CD4-positive, alpha-beta memory T cell (primary cell): Measurements from ENCODE around the gene RBM22. TPM values are rescaled to one million over a fixed set of nuclear protein-coding genes. Genes with fewer than 3 reads are reported as not detected.

Source experiments
- CTCF ChIA-PET: fragments of 350-600 bp; sonication (Branson Sonifier 250); formaldehyde crosslinking; loops from one replicate; lab custom pipeline; 2021; ENCODE audit warnings: inconsistent platforms; ENCODE audit not compliant: partially characterized antibody; lab: Charles Lee
- POLR2A ChIA-PET: fragments of 350-600 bp; sonication (Branson Sonifier 250); formaldehyde crosslinking; loops from one replicate; lab custom pipeline; 2021; ENCODE audit not compliant: partially characterized antibody; lab: Charles Lee
- DNase-seq, 5 donors: peaks; one replicate each; pipeline versions ENCODE4 v3.0.0 to v3.0.0-alpha.2; 2020 to 2022; ENCODE audit warnings: mixed read lengths in 1 of 5
- H3K27ac ChIP-seq: one replicate; pipeline ENCODE4 v1.7.0; 2013; ENCODE audit warnings: low read depth, low read length
- H3K27me3 ChIP-seq: 2 replicates; pipeline ENCODE4 v1.7.0; 2013; ENCODE audit warnings: mild to moderate bottlenecking, low read length, moderate library complexity; ENCODE audit not compliant: insufficient read depth
- H3K36me3 ChIP-seq: 2 replicates; pipeline ENCODE4 v1.7.0; 2013; ENCODE audit warnings: mild to moderate bottlenecking, low read length, moderate library complexity; ENCODE audit not compliant: insufficient read depth
- H3K4me1 ChIP-seq: 2 replicates; pipeline ENCODE4 v1.7.0; 2013; ENCODE audit warnings: mild to moderate bottlenecking, low read length, moderate library complexity; ENCODE audit not compliant: insufficient read depth
- H3K4me3 ChIP-seq, 2 donors: one replicate each; pipeline ENCODE4 v1.7.0; 2013; ENCODE audit warnings: low read length in 2 of 2, mild to moderate bottlenecking in 1 of 2
- H3K9me3 ChIP-seq, 2 donors: one replicate each; pipeline ENCODE4 v1.7.0; 2013; ENCODE audit warnings: low read length in 2 of 2, control low read depth in 1 of 2; ENCODE audit not compliant: control insufficient read depth in 1 of 2
- H3K27ac Mint-ChIP-seq, 7 donors: one replicate each; pipeline ENCODE4 v1.8.0; 2020 to 2021; ENCODE audit warnings: mixed read lengths in 7 of 7, mild to moderate bottlenecking in 6 of 7, inconsistent platforms in 3 of 7, moderate library complexity in 3 of 7
- H3K27me3 Mint-ChIP-seq, 2 donors: one replicate each; pipeline ENCODE4 v1.8.0; 2020 to 2021; ENCODE audit warnings: mixed read lengths in 2 of 2
- H3K36me3 Mint-ChIP-seq, 2 donors: one replicate each; pipeline ENCODE4 v1.8.0; 2020 to 2021; ENCODE audit warnings: mixed read lengths in 2 of 2, inconsistent platforms in 1 of 2, mild to moderate bottlenecking in 1 of 2
- H3K4me1 Mint-ChIP-seq, 4 donors: one replicate each; pipeline ENCODE4 v1.8.0; 2020 to 2021; ENCODE audit warnings: mixed read lengths in 4 of 4, mild to moderate bottlenecking in 1 of 4
- H3K4me3 Mint-ChIP-seq, 8 donors: one replicate each; pipeline ENCODE4 v1.8.0; 2020 to 2021; ENCODE audit warnings: mixed read lengths in 8 of 8, mild to moderate bottlenecking in 7 of 8, moderate library complexity in 6 of 8, inconsistent platforms in 3 of 8
- H3K9me3 Mint-ChIP-seq, 8 donors: one replicate each; pipeline ENCODE4 v1.8.0; 2020 to 2021; ENCODE audit warnings: mixed read lengths in 8 of 8, mild to moderate bottlenecking in 5 of 8, inconsistent platforms in 3 of 8, moderate library complexity in 1 of 8
- intact Hi-C: fragments of 100-400 bp; cut with micrococcal nuclease; formaldehyde crosslinking; loops from one replicate; pipeline ENCODE4 v1.15.1; 2023
- polyA plus RNA-seq, 2 donors: library from polyadenylated mRNA; unstranded; fragments of 300-500 nt; fragmentation: Illumina TruSeq; gene quantifications; one replicate each; pipeline ENCODE4 v1.2.3, GENCODE V29; 2021
- total RNA-seq, 2 experiments: library from RNA; stranded (reverse); gene quantifications; one replicate each; pipeline ENCODE4 v1.2.3, GENCODE V29; 2021

Gene RBM22
- total and polyA plus RNA-seq, 4 experiments from 2014 or later, result 52.4 to 91.2 (median 80.2) TPM

DNA sequence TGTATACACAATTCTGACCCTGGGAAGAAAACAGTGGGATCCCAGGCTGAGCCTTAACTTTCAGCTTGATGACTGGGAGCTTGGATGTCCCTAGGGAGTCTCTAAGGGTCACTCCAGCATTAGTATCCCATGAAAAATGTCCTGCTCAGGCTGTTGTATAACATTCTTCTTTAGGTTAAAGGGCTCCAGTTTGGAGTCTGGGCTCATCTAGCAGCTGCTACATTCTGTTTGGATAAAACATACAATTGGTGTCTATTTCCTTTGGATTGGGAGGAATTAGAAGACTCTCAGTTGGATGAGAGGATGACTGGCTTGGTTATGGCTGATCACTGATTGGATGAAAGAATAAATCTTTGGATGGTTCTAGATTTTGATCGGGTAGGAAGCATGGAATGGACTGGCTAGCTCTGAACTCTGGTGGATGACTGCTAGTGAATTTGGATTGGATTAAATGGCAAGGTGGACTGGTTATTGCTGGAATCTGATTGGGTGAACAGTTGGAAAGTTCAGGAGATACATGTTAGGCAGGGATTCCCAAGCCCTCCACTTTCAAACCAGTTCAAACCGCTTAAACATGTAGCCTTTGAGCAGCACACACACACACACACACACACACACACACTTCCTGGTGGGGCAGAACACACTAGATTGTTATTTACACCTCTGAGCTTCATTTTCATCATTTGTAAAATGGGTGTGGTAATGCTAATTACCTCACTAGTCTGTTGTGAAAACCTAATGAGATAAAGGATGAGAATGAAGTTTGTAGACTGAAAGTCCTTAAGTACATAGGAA, 46.9 kb downstream of the RBM22 start:
- Histone ChIP-seq H3K27me3 (no peaks in the 10 kb centered on the region), H3K36me3 (no peaks in the 10 kb centered on the region), H3K4me1 (peaks cover 12% of the 10 kb centered on the region), H3K27ac (no peak overlapping the region), H3K4me3 (no peak overlapping the region), H3K9me3 (no peaks in the 10 kb centered on the region)
- H3K27ac Mint-ChIP-seq, result no peak overlapping the region
- no peaks in the 10 kb centered on the region for H3K36me3 Mint-ChIP-seq
- H3K9me3 Mint-ChIP-seq, result peaks cover 0 to 2% (median 0%) of the 10 kb centered on the region in 8 donors
- H3K4me3 Mint-ChIP-seq, result peak overlapping the region in 1 of 8 donors; percentile 7
- DNase-seq, result no peak
- peaks cover 3 to 12% (median 9%) of the 10 kb centered on the region in 4 donors for H3K4me1 Mint-ChIP-seq
- POLR2A ChIA-PET, result no interaction called here
- CTCF ChIA-PET, result interaction anchor here (1.6 to 4.9 kb wide), 3 partner anchors 10 to 93 kb away, joined by 5 to 34 read pairs (median 5); no protein-coding TSS in a partner anchor
- intact Hi-C loops, result no loop called here
- H3K27me3 Mint-ChIP-seq, result no peaks in the 10 kb centered on the region

- CTCF ChIA-PET, result interaction anchor here (1.6 to 2.2 kb wide), 2 partner anchors 11 to 47 kb away, joined by 5 read pairs; no protein-coding TSS in a partner anchor
- peaks cover 0 to 2% (median 0%) of the 10 kb centered on the region in 8 donors for H3K9me3 Mint-ChIP-seq
- H3K4me3 Mint-ChIP-seq, result no peak overlapping the region
- H3K27me3 ChIP-seq, result no peaks in the 10 kb centered on the region
- H3K36me3 ChIP-seq, result no peaks in the 10 kb centered on the region
- no peaks in the 10 kb centered on the region for H3K27me3 Mint-ChIP-seq
- H3K36me3 Mint-ChIP-seq, result no peaks in the 10 kb centered on the region
- peaks cover 3 to 12% (median 9%) of the 10 kb centered on the region in 4 donors for H3K4me1 Mint-ChIP-seq
- intact Hi-C loops, result no loop called here
- no peak overlapping the region for H3K4me3 ChIP-seq
- H3K4me1 ChIP-seq, result peaks cover 12% of the 10 kb centered on the region
- H3K27ac Mint-ChIP-seq, result peak overlapping the region in 2 of 7 donors; percentile 35 to 36
- POLR2A ChIA-PET, result no interaction called here
- no peak overlapping the region for H3K27ac ChIP-seq
- no peaks in the 10 kb centered on the region for H3K9me3 ChIP-seq
- DNase-seq, result no peak
These were observed 47.6 kb downstream of the RBM22 start for GRCh38 chr5:150653145-150653761.

DNA sequence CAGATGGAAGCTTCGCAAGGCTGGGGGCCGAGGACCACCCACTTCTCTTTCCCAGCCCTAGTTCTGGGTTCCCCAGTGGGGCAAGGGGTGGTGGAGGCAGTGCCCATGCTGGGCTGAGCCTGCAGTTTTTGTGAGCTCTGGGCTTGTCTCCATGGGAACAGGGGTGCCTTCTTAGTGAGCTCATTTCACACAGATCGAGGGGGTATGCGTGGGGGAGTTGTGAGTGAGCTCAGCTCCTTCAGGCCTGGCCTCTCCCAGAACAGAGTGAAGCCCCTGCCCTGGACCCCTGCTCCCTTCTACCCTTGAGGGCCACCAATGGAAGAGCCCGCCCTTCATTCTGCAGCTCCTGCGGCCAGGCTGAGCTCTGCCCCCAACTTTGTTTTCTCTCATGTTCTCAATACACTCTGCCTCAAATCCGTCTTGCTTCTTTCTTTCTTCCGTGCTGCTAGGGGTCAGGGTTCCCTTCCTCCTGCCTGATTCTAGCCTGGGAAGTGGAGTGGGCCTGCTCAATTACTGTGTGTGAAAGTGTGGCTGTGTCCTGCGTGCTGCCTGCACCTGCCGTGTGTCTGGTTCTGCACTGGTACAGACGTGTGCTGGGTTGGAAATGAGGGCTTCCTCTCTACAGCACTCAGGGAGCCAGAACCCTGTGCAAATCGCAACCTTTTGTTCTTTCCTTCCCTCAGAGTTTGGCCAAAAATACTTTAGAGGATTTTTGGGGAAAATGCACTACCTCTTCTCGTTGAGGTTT, 48.8 kb downstream of the RBM22 start:
- CTCF ChIA-PET, result interaction anchor here (2.2 kb wide), 1 partner anchor 48 kb away, joined by 5 read pairs; no protein-coding TSS in a partner anchor

DNA sequence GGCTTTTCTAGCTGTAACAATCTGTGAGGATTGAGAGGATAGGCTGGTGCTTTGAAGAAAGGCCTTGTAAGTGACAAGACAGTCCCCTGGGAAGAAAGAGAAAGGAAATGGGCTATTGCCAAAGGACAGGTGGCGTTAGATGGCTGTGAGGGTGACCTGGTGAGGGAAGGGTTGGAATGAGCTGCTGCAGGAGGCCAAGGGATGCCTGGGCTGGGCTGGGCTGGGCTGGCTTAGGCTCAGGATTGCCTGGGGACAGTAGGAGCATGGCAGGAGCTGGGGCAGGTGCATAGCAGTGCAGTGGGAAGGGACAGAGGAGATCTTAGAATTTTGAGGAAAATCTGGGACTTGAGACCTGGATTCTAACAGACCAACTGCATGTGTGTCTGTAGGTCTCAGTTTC, 49.5 kb downstream of the RBM22 start:
- peak overlapping the region in 2 of 7 donors; percentile 7 to 35 for H3K27ac Mint-ChIP-seq
- CTCF ChIA-PET, result no interaction called here
- H3K4me3 ChIP-seq, result no peak overlapping the region
- intact Hi-C loops, result no loop called here
- H3K27ac ChIP-seq, result no peak overlapping the region
- H3K36me3 ChIP-seq, result no peaks in the 10 kb centered on the region
- H3K4me3 Mint-ChIP-seq, result no peak overlapping the region
- H3K4me1 Mint-ChIP-seq, result peaks cover 0 to 5% (median 3%) of the 10 kb centered on the region in 4 donors
- no peaks in the 10 kb centered on the region for H3K9me3 Mint-ChIP-seq
- no peaks in the 10 kb centered on the region for H3K36me3 Mint-ChIP-seq
- H3K27me3 Mint-ChIP-seq, result no peaks in the 10 kb centered on the region
- no peaks in the 10 kb centered on the region for H3K9me3 ChIP-seq
- peaks cover 7% of the 10 kb centered on the region for H3K4me1 ChIP-seq
- no peak for DNase-seq
- H3K27me3 ChIP-seq, result no peaks in the 10 kb centered on the region
- POLR2A ChIA-PET, result no interaction called here

More for the DNA sequence above, 48.8 kb downstream of the RBM22 start:
- Histone ChIP-seq H3K36me3 (no peaks in the 10 kb centered on the region), H3K27ac (no peak overlapping the region), H3K9me3 (no peaks in the 10 kb centered on the region), H3K27me3 (no peaks in the 10 kb centered on the region), H3K4me3 (no peak overlapping the region), H3K4me1 (peaks cover 9% of the 10 kb centered on the region)
- Mint-ChIP-seq H3K27me3 (no peaks in the 10 kb centered on the region), H3K27ac (peak overlapping the region in 2 of 7 donors; percentile 7 to 45), H3K36me3 (no peaks in the 10 kb centered on the region), H3K9me3 (no peaks in the 10 kb centered on the region), H3K4me3 (no peak overlapping the region), H3K4me1 (peaks cover 2 to 6% (median 4%) of the 10 kb centered on the region in 4 donors)
- intact Hi-C loops, result no loop called here
- POLR2A ChIA-PET, result no interaction called here
- no peak for DNase-seq

DNA sequence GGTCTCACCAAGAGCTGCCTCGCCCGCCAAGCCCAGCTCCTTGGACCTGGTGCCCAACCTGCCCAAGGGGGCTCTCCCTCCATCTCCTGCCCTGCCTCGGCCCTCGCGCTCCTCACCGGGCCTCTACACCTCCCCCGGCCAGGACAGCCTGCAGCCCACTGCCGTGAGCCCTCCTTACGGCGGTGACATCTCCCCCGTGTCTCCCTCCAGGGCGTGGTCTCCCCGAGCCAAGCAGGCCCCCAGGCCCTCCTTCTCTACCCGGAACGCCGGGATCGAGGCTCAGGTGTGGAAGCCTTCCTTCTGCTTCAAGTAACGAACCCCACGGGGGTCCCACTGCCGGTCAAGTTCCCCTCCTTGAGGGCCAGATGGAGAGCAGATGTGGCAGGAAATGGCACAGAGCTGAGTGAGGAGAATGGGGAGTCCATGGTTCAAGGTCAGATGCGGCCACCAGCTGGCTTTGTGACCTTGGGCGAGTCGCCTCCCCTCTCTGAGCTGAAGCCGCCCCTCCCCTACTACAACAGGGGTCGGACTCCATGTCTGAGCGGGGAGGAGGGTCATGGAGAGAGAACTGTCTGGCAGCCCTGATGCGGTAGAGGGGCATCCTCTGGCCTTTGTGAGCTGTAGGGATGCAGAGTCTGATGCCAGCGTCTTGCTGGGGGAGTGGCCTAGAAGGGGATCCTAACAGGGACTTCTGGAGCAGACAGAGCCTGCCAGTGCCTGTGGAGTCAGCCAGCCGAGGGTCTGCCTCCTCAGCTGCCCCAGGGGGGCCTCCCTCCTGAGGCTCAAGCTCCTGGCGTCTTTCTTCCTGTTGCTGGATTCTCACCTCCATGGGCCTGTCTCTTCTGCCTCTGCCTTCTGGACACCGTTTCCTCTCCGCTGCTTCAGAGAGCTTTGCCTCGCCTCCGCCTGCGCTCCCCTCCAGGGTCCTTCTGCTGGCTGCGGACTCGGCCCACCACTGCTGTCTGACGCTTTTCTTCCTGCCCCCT, 50.5 kb downstream of the RBM22 start:
- Histone ChIP-seq H3K4me1 (no peaks in the 10 kb centered on the region), H3K4me3 (no peak overlapping the region), H3K27ac (no peak overlapping the region), H3K9me3 (no peaks in the 10 kb centered on the region), H3K36me3 (no peaks in the 10 kb centered on the region), H3K27me3 (no peaks in the 10 kb centered on the region)
- intact Hi-C loops, result no loop called here
- no peak for DNase-seq
- ChIA-PET POLR2A (no interaction called here), CTCF (no interaction called here)
- Mint-ChIP-seq H3K27me3 (peaks cover 0 to 2% of the 10 kb centered on the region in 2 donors), H3K4me1 (peaks cover 0 to 3% (median 0%) of the 10 kb centered on the region in 4 donors), H3K27ac (peak overlapping the region in 2 of 7 donors; percentile 62 to 66), H3K36me3 (no peaks in the 10 kb centered on the region), H3K9me3 (no peaks in the 10 kb centered on the region), H3K4me3 (no peak overlapping the region)

DNA sequence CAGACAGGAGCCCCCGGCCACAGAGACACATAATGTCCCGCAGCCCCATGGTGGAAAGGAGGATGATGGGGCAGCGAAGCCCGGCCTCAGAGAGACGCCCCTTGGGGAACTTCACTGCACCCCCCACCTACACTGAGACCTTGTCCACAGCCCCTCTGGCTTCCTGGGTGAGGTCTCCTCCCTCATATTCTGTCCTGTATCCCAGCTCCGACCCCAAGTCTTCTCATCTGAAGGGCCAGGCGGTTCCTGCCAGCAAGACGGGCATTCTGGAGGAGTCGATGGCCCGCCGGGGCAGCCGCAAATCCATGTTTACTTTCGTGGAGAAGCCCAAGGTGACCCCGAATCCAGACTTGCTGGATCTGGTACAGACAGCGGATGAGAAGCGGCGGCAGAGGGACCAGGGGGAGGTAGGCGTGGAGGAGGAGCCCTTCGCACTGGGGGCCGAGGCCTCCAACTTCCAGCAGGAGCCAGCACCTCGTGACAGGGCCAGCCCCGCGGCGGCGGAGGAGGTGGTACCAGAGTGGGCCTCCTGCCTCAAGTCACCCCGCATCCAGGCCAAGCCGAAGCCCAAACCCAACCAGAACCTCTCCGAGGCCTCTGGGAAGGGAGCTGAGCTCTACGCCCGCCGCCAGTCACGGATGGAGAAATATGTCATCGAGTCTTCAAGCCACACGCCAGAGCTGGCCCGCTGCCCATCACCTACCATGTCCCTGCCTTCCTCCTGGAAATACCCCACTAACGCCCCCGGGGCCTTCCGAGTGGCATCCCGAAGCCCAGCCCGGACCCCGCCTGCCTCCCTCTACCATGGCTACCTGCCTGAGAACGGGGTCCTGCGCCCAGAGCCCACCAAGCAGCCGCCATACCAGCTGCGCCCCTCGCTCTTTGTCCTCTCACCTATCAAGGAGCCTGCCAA, 51.5 kb downstream of the RBM22 start:
- DNase-seq, result no peak
- POLR2A ChIA-PET, result no interaction called here
- no peak overlapping the region for H3K4me3 ChIP-seq
- Mint-ChIP-seq H3K27me3 (peaks cover 0 to 2% of the 10 kb centered on the region in 2 donors), H3K36me3 (no peaks in the 10 kb centered on the region), H3K9me3 (no peaks in the 10 kb centered on the region), H3K4me1 (peaks cover 0 to 3% (median 0%) of the 10 kb centered on the region in 4 donors), H3K4me3 (no peak overlapping the region), H3K27ac (no peak overlapping the region)
- no peaks in the 10 kb centered on the region for H3K9me3 ChIP-seq
- no peak overlapping the region for H3K27ac ChIP-seq
- H3K4me1 ChIP-seq, result no peaks in the 10 kb centered on the region
- H3K36me3 ChIP-seq, result no peaks in the 10 kb centered on the region
- intact Hi-C loops, result no loop called here
- CTCF ChIA-PET, result no interaction called here
- H3K27me3 ChIP-seq, result no peaks in the 10 kb centered on the region
